ENCODE data around the gene GPR45.

- TF ChIP-seq POLR2AphosphoS5 (IDR thresholded peaks at IDR 0.05; ENCODE audit: low read depth, low read length) (no peak), SIN3A (IDR thresholded peaks at IDR 0.05; ENCODE audit: borderline replicate concordance, insufficient read depth, low read length) (no peak), REST (IDR thresholded peaks at IDR 0.05; ENCODE audit: insufficient read depth in 1 of 2, low read depth in 2 of 2, low read length in 2 of 2) (no peak)
Observed at GRCh38 chr2:105224444-105224843, 17.1 kb upstream of the GPR45 start.

All from PFSK-1 (cell line).